SJCRH30 (cell line): ENCODE data around the gene CDC42SE1. TPM values are rescaled to one million over a fixed set of nuclear protein-coding genes. Genes with fewer than 3 reads are reported as not detected.
A peak's percentile ranks its signal among the peaks of the same experiment; 100 is the strongest.

ENCODE experiments used
- DNase-seq, 2 experiments: peaks; one replicate each; pipeline ENCODE4 v3.0.0-alpha.2; 2015 to 2020
- H3K27ac ChIP-seq: fragments of 250-450 bp; sonication (Bioruptor Pico); 2 replicates; pipeline ENCODE4 v1.5.1; 2020; ENCODE audit warnings: mild to moderate bottlenecking, moderate library complexity
- H3K27me3 ChIP-seq: fragments of 250-450 bp; sonication (Bioruptor Pico); 2 replicates; pipeline ENCODE4 v1.5.1; 2020; ENCODE audit warnings: mild to moderate bottlenecking, moderate library complexity
- H3K36me3 ChIP-seq: fragments of 250-450 bp; sonication (Bioruptor Pico); 2 replicates; pipeline ENCODE4 v1.5.1; 2020; ENCODE audit warnings: mild to moderate bottlenecking, moderate library complexity
- H3K4me1 ChIP-seq: fragments of 250-450 bp; sonication (Bioruptor Pico); 2 replicates; pipeline ENCODE4 v1.5.1; 2020; ENCODE audit warnings: mild to moderate bottlenecking, moderate library complexity
- H3K4me3 ChIP-seq: fragments of 250-450 bp; sonication (Bioruptor Pico); 2 replicates; pipeline ENCODE4 v1.5.1; 2020; ENCODE audit warnings: mild to moderate bottlenecking, moderate library complexity
- H3K9me3 ChIP-seq: fragments of 250-450 bp; sonication (Bioruptor Pico); replicated peaks from 2 replicates; pipeline ENCODE4 v1.5.1; 2020; ENCODE audit warnings: mild to moderate bottlenecking, moderate library complexity
- total RNA-seq: library from RNA; depleted of rRNA; stranded (reverse); fragments of >200 nt; shearing (Covaris generic); gene quantifications from 2 replicates; pipeline ENCODE4 v1.2.3, GENCODE V29; 2014

Gene CDC42SE1
- total RNA-seq, 1 experiment from 2014 or later: 48.3 TPM

GRCh38 chr1:151061704-151062103, 2.3 kb upstream of the CDC42SE1 start:
- H3K4me1 ChIP-seq: peaks cover 5% of the 10 kb centered on the region
- H3K36me3 ChIP-seq: peaks cover 3% of the 10 kb centered on the region; the same call in 1 of the 2 replicates
- no peaks in the 10 kb centered on the region for H3K27me3 ChIP-seq
- peak overlapping the region; percentile 71 for H3K4me3 ChIP-seq
- no peak for DNase-seq
- no peaks in the 10 kb centered on the region for H3K9me3 ChIP-seq
- peak overlapping the region; percentile 74; the same call in 1 of the 2 replicates for H3K27ac ChIP-seq

DNA sequence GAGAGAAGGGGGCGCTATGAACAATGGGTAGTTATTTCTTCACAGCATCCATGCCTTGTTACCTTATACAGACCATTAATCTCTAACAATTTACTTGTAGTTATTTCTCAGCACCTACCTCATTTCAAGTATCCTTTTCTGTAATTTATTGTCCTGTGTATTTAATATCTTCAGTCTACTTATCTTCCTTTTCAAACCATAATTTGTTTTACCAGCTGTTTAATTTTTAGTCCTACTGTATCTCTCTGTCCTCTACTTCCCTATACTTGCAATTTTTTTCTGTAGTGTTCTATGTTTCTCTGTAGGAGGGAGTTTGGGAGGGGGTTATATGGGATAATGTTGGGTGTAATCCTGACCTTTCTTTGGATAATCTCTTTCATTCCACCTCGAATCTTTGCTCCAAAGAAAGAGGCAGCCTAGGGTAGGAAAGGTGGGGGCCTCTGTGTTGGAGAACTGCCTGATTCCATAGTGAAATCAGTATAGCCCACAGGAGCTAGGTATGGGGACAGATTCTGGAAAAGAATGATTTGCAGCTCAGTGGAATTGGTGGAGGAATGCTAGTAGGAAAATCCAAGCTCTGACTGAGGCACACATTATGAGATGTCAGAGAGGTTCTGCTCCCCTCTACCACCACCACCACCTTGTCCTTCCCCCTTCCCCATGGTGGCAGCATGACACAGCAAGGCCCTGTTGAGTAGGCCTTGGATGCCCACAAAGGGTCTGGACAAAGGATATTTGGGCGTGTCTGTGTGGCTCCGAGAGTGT, 1.4 kb upstream of the CDC42SE1 start:
- Histone ChIP-seq H3K4me3 (peak overlapping the region; percentile 71), H3K9me3 (no peaks in the 10 kb centered on the region), H3K27me3 (no peaks in the 10 kb centered on the region), H3K36me3 (peaks cover 7% of the 10 kb centered on the region), H3K27ac (peak overlapping the region; percentile 74), H3K4me1 (peaks cover 5% of the 10 kb centered on the region)
- peak; percentile 31 to 40 for DNase-seq

DNA sequence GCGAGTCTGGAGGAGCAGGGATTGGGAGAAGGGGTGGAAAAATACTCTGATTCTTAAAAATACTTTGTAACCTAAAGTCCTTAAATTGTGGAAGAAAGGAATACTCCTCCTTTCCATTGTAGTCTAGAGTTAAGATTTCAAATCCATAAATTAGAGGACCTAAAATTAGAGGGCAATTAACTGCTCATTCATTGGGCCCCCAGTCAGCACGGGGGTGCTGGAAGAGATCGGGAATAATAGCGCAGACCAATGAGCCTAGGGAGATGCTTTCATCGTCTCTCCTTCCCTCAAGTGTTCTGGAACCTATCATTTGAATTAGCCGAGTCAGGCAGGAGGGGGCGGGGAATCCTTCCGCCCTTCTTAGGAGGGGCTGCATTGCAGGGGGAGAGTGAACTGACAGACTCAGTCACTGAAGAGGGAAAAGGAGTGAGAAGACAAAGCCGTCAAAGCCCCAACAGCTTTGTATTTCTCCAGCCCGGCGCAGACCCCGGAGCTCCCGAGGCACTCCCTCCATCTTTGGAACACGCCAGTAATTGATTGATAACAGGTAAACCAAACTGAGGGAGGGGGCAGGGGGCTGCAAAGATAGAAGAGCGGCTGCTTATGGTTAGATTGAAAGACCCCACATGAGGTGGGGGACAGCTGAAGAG, 710 bp upstream of the CDC42SE1 start, which contains the start of gene MLLT11:
TSS of gene MLLT11 (plus strand) at position 391 of the 650 bp plus-strand sequence. CDS start 6,828 bp downstream, outside the sequence.
- peaks cover 15% of the 10 kb centered on the region for H3K36me3 ChIP-seq
- H3K27me3 ChIP-seq: no peaks in the 10 kb centered on the region
- peak within 1 kb of the TSS; percentile 71 for H3K4me3 ChIP-seq
- H3K4me1 ChIP-seq: peaks cover 5% of the 10 kb centered on the region
- DNase-seq: peak; percentile 79 to 84
- H3K27ac ChIP-seq: peak within 1 kb of the TSS; percentile 74
- no peaks in the 10 kb centered on the region for H3K9me3 ChIP-seq

DNA sequence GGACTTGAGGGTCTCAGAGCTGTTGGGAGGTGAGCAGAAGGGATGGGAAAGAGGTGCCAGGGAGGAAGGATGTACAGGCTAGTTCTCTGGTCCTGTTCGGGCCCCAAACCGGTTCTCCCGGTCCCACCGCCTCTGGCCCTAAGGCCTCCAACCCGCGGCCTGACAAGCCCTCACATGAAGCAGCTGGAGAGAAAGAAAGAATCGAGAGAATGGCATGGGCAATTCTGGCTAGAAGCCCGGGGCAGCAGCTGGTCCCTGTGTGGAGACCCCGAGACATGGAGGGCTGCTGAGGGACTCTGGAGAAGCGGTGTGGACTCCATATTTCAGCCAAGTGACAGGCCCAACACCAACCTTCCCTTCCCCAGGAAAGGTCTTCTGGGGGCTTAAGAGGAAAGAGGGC, 730 bp downstream of the CDC42SE1 start:
- Histone ChIP-seq H3K9me3 (no peaks in the 10 kb centered on the region), H3K4me3 (peak overlapping the region; percentile 71), H3K27ac (peak overlapping the region; percentile 74), H3K36me3 (peaks cover 28% of the 10 kb centered on the region), H3K27me3 (no peaks in the 10 kb centered on the region), H3K4me1 (peaks cover 5% of the 10 kb centered on the region)
- peak; percentile 77 to 80 for DNase-seq

DNA sequence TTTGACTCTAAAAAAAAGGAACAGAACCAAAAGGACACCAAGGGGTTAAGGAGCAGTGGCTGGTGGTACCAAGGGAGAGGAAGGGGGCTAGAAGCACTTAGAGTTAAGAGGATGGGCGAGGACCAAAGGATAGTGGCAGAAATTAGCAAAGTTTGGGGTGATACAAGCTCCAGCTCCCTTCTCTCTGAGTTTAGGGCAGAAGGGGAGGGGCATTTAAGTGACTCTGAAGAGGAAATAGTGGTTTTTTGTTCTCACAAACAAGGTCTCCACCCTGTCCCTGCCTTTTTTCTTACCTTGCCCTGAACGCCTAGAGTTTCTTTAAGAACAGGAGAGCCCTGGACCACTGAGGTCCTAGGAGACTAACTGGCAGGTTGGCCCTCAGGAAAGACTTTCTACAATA, 3.3 kb downstream of the CDC42SE1 start:
- no peak for DNase-seq
- H3K4me3 ChIP-seq: no peak overlapping the region
- H3K9me3 ChIP-seq: no peaks in the 10 kb centered on the region
- H3K27ac ChIP-seq: no peak overlapping the region
- peaks cover 5% of the 10 kb centered on the region for H3K4me1 ChIP-seq
- H3K36me3 ChIP-seq: peaks cover 50% of the 10 kb centered on the region
- no peaks in the 10 kb centered on the region for H3K27me3 ChIP-seq

DNA sequence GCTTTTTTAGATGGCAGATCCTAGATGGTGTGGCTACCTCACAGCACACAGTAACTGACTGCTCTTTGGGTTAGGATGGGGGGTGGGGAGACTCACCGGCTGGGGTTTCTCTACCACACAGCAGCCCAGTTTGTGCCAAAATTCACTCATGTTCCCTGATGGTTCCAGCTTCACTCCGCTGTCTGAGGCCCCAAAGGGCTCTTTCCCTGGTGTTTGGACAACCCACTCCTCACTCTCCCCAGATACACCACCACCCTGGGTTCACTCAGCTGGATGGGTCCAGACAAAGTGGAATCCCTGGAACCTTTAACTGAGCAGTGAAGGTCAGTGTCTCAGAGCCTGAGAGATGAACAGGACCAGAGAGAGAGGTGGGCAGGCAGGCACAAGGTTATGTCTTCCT, 3.8 kb downstream of the CDC42SE1 start:
- Histone ChIP-seq H3K4me3 (no peak overlapping the region), H3K27me3 (no peaks in the 10 kb centered on the region), H3K9me3 (no peaks in the 10 kb centered on the region), H3K4me1 (peaks cover 5% of the 10 kb centered on the region), H3K27ac (no peak overlapping the region), H3K36me3 (peaks cover 54% of the 10 kb centered on the region)
- no peak for DNase-seq

DNA sequence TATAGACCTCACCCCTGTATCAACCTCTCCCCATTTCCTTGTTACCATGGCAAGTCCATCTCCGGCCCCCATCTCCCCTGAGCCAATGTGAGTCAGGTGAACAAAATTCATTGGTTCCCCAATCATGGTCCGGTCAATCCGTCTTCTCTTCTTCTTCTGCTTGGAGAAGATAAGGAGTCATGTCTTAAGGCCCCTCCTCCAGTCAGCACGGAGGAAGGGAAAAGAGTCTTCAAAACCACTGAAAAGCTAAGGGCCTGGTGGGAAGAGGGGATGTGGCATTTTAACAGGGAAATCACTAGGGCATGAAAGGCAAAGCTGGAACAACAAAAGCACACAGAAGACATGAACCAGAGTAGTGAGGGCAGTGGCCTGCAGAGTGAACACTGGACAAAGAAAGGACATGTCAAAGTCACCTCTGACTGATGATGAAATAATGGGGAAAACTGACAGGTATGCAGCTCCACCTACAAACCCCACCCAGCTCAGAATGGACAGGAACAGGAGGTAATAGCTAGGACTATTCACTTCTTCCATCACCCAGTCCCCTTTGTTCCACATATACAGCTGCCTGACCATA, 4.4 kb downstream of the CDC42SE1 start:
- Histone ChIP-seq H3K27me3 (no peaks in the 10 kb centered on the region), H3K9me3 (no peaks in the 10 kb centered on the region), H3K4me3 (no peak overlapping the region), H3K36me3 (peaks cover 58% of the 10 kb centered on the region), H3K27ac (no peak overlapping the region), H3K4me1 (peaks cover 5% of the 10 kb centered on the region)
- no peak for DNase-seq

DNA sequence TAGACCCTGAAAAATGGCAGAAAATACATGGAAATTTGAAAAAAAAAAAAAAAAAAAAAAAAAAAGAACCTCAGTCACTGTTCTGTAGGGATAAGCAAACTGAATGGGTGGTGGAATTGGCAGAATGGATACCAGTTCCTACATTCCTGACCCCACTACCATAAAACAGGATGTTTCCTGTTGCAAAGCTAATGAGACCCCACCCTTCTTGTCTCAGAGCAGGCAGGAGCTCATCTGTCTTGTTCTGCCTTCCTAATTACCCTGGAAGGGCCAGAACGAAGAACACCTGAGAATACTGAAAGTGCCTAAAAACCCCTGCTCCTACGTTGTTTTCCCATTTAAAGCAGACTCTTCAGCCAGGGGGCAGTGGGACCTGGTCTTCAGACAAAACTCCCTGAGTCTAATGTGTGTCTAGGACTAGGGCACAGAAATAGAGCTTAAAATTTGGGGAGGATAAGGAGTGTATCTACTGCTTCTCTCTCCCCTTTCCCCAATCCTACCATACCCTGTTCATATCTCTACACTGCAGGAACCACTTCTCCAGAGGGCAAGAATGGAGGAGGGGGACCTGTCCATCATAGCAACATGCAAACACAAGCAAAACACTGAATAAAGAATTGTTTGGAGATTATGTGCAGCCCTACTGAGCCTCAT, 7.9 kb downstream of the CDC42SE1 start:
- no peak overlapping the region for H3K4me3 ChIP-seq
- H3K27ac ChIP-seq: no peak overlapping the region
- no peak for DNase-seq
- peaks cover 61% of the 10 kb centered on the region for H3K36me3 ChIP-seq
- H3K9me3 ChIP-seq: no peaks in the 10 kb centered on the region
- H3K27me3 ChIP-seq: no peaks in the 10 kb centered on the region
- no peaks in the 10 kb centered on the region for H3K4me1 ChIP-seq

DNA sequence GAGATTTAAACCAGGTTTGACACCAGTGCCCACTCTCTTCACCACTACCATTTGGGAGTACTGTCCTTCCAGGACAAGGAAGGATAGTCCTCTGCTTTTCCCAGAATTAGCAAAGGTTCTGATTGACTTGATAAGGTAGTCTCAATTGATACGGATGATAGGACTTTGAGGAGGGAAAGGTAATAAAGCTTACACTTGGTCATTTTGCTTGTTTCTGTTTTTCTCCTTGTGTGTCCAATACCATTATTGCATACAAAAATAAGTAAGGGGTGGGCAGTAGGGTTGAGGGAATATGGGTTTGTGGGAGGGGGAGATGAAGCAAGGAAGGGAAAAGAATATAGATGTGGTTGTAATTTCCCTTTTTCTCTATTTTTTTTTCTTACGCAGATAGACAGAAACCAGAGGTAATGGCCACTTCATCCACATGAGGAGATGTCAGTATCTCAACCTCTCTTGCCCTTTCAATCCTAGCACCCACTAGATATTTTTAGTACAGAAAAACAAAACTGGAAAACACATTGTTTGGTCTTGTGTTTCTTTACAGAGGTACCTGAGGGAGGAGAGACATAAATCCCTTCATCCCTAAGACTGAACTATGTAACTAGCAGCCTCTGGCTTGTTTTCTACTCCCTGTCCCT, 9.3 kb downstream of the CDC42SE1 start:
- no peaks in the 10 kb centered on the region for H3K9me3 ChIP-seq
- H3K4me1 ChIP-seq: no peaks in the 10 kb centered on the region
- no peak for DNase-seq
- H3K36me3 ChIP-seq: peaks cover 50% of the 10 kb centered on the region
- H3K4me3 ChIP-seq: no peak overlapping the region
- H3K27ac ChIP-seq: no peak overlapping the region
- no peaks in the 10 kb centered on the region for H3K27me3 ChIP-seq

- no peaks in the 10 kb centered on the region for H3K9me3 ChIP-seq
- peaks cover 43% of the 10 kb centered on the region for H3K36me3 ChIP-seq
- no peaks in the 10 kb centered on the region for H3K4me1 ChIP-seq
- no peak overlapping the region for H3K27ac ChIP-seq
- no peak overlapping the region for H3K4me3 ChIP-seq
- DNase-seq: no peak
- no peaks in the 10 kb centered on the region for H3K27me3 ChIP-seq
Observed at GRCh38 chr1:151049458-151049857, 10.0 kb downstream of the CDC42SE1 start.

DNA sequence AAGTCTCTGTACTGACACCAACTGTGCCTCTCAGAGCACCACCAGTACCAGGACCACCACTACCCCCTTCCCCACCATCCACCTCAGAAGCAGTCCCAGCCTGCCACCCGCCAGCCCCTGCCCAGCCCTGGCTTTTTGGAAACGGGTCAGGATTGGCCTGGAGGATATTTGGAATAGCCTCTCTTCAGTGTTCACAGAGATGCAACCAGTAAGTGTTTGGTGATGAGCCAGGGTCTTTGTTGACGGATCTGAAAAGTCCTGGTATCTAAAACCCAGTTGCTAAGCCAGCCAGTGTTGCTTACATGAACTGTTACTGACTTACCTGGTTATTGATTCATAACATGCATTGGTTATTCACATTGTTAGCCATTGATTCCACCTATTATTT, 10.8 kb downstream of the CDC42SE1 start:
- H3K4me1 ChIP-seq: no peaks in the 10 kb centered on the region
- peaks cover 35% of the 10 kb centered on the region for H3K36me3 ChIP-seq
- no peak overlapping the region for H3K27ac ChIP-seq
- H3K9me3 ChIP-seq: no peaks in the 10 kb centered on the region
- no peak for DNase-seq
- H3K27me3 ChIP-seq: no peaks in the 10 kb centered on the region
- H3K4me3 ChIP-seq: peak overlapping the region; percentile 74

GRCh38 chr1:151047925-151048644, 11.3 kb downstream of the CDC42SE1 start:
- Histone ChIP-seq H3K36me3 (peaks cover 29% of the 10 kb centered on the region), H3K27ac (peak overlapping the region; percentile 68), H3K27me3 (no peaks in the 10 kb centered on the region), H3K4me1 (no peaks in the 10 kb centered on the region), H3K4me3 (peak overlapping the region; percentile 74), H3K9me3 (no peaks in the 10 kb centered on the region)
- DNase-seq: peak; percentile 72 to 76

DNA sequence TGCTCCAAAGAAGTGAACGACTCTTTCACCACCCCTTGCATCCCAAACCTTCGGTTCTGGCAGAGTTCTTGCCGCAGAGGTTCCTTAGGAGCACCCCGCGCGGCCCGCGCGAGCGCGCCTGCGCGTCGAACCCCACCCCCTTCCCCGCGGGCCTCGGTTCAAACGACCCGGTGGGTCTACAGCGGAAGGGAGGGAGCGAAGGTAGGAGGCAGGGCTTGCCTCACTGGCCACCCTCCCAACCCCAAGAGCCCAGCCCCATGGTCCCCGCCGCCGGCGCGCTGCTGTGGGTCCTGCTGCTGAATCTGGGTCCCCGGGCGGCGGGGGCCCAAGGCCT, 11.9 kb downstream of the CDC42SE1 start, which contains the start of gene C1orf56:
TSS of gene C1orf56 (plus strand) at position 161 of the 334 bp plus-strand sequence. CDS start at position 258, 97 bp downstream.
- no peaks in the 10 kb centered on the region for H3K27me3 ChIP-seq
- H3K4me3 ChIP-seq: peak within 1 kb of the TSS; percentile 74
- peak within 1 kb of the TSS; percentile 68 for H3K27ac ChIP-seq
- H3K9me3 ChIP-seq: no peaks in the 10 kb centered on the region
- peak; percentile 70 to 74 for DNase-seq
- peaks cover 24% of the 10 kb centered on the region for H3K36me3 ChIP-seq
- no peaks in the 10 kb centered on the region for H3K4me1 ChIP-seq

- no peak for DNase-seq
- no peak overlapping the region for H3K27ac ChIP-seq
- H3K4me3 ChIP-seq: no peak overlapping the region
- H3K4me1 ChIP-seq: no peaks in the 10 kb centered on the region
- H3K27me3 ChIP-seq: no peaks in the 10 kb centered on the region
- H3K36me3 ChIP-seq: no peaks in the 10 kb centered on the region
- no peaks in the 10 kb centered on the region for H3K9me3 ChIP-seq
Observed at GRCh38 chr1:151043163-151043562, 16.3 kb downstream of the CDC42SE1 start.
